CD4-positive, alpha-beta T cell (primary cell): ENCODE measurements around the gene CYTL1. TPM values are rescaled to one million over a fixed set of nuclear protein-coding genes. Genes with fewer than 3 reads are reported as not detected.

ENCODE experiments used
- ATAC-seq: fragments of 200-7000 bp; cut with Tn5 transposase; one replicate; pipeline ENCODE4 v1.10.0; 2022; ENCODE audit warnings: mild to moderate bottlenecking; ENCODE audit not compliant: poor library complexity
- CTCF ChIA-PET: fragments of 350-600 bp; sonication (Branson Sonifier 250); formaldehyde crosslinking; loops from one replicate; lab custom pipeline; 2021; ENCODE audit warnings: antibody characterized with exemption, inconsistent platforms; lab: Charles Lee
- POLR2A ChIA-PET: fragments of 350-600 bp; sonication (Branson Sonifier 250); formaldehyde crosslinking; loops from one replicate; lab custom pipeline; 2021; ENCODE audit warnings: antibody characterized with exemption, inconsistent platforms; lab: Charles Lee
- DNase-seq, 14 experiments: peaks; one replicate each; pipeline ENCODE4 v3.0.0-alpha.2; 2013 to 2020; ENCODE audit warnings: mixed read lengths in 2 of 14
- H3K27ac ChIP-seq, 2 donors: one replicate each; pipeline versions ENCODE4 v1.5.1 to v1.7.0; 2013; ENCODE audit warnings: low read length in 2 of 2, low read depth in 1 of 2, mild to moderate bottlenecking in 1 of 2
- H3K27me3 ChIP-seq, 2 experiments: 1 replicate in 1 of 2; 2 replicates in 1 of 2; pipeline versions ENCODE4 v1.6.1 to v1.7.0; 2013; ENCODE audit warnings: low read length in 2 of 2, control low read depth in 1 of 2, mild to moderate bottlenecking in 1 of 2, moderate library complexity in 1 of 2; ENCODE audit not compliant: insufficient read depth in 2 of 2, control insufficient read depth in 1 of 2
- H3K36me3 ChIP-seq: one replicate; pipeline ENCODE4 v1.6.1; 2013; ENCODE audit warnings: low read length, control low read depth; ENCODE audit not compliant: insufficient read depth
- H3K4me1 ChIP-seq: one replicate; pipeline ENCODE4 v1.6.1; 2013; ENCODE audit warnings: low read length, control low read depth; ENCODE audit not compliant: insufficient read depth
- H3K4me3 ChIP-seq: one replicate; pipeline ENCODE4 v1.5.1; 2013; ENCODE audit warnings: mild to moderate bottlenecking, low read length, moderate library complexity
- H3K9me3 ChIP-seq, 2 experiments: 1 replicate in 1 of 2; 2 replicates in 1 of 2; pipeline versions ENCODE4 v1.6.1 to v1.7.0; 2013; ENCODE audit warnings: low read length in 2 of 2, mild to moderate bottlenecking in 2 of 2, control low read depth in 1 of 2, moderate library complexity in 1 of 2; ENCODE audit not compliant: control insufficient read depth in 1 of 2, insufficient read depth in 1 of 2
- H3K27ac Mint-ChIP-seq: one replicate; pipeline ENCODE4 v1.8.0; 2020; ENCODE audit warnings: mixed read lengths
- H3K27me3 Mint-ChIP-seq: one replicate; pipeline ENCODE4 v1.8.0; 2021; ENCODE audit warnings: mixed read lengths
- H3K36me3 Mint-ChIP-seq: one replicate; pipeline ENCODE4 v1.8.0; 2021; ENCODE audit warnings: low read depth, mixed read lengths
- H3K4me1 Mint-ChIP-seq: one replicate; pipeline ENCODE4 v1.8.0; 2021; ENCODE audit warnings: low read depth, mixed read lengths
- H3K4me3 Mint-ChIP-seq: one replicate; pipeline ENCODE4 v1.8.0; 2020; ENCODE audit warnings: mild to moderate bottlenecking, mixed read lengths
- H3K9me3 Mint-ChIP-seq: one replicate; pipeline ENCODE4 v1.8.0; 2020; ENCODE audit warnings: mixed read lengths
- CTCF ChIP-seq: fragments of 200-600 bp; IDR thresholded peaks from one replicate; pipeline ENCODE4 v1.8.0; 2022; ENCODE audit warnings: antibody characterized with exemption, mild to moderate bottlenecking
- intact Hi-C, 2 experiments: fragments of 100-400 bp; cut with DNase I in 1 of 2; cut with micrococcal nuclease in 1 of 2; formaldehyde crosslinking; loops; one replicate each; pipeline versions ENCODE4 v1.15.1 to v1.9.0; 2023 to 2025; cut with DNase I, micrococcal nuclease
- total RNA-seq, 174 experiments: library from RNA in 2 of 174; stranded (reverse) in 2 of 174; gene quantifications; one replicate each; pipeline ENCODE4 v1.2.3 and lab custom pipeline; 2021 to 2026

CYTL1 gene
- total RNA-seq, 2 experiments from 2014 or later = not detected

DNA sequence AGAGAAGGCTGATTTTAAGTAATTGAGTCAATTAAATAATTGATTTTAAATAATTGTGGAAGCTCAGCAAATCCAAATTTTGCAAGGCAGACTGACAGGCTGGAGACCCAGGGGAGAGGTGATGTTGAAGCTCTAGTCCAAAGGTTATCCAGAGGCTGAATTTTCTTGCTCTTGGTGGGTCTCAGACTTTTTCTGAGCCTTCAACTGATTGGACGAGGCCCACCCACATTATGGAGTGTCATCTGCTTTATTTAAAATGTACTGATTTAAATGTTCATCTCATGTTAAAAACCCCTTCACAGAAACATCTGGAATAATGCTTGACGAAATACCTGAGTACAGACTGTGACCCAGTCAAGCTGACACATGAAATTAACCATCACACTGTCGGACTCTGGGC, 11.7 kb upstream of the CYTL1 start:
- no peak overlapping the region for H3K27ac Mint-ChIP-seq
- no peaks in the 10 kb centered on the region for H3K27me3 ChIP-seq
- TF ChIP-seq CTCF = no peak
- DNase-seq (no peak), ATAC-seq (no peak)
- H3K4me3 ChIP-seq = no peak overlapping the region
- no peaks in the 10 kb centered on the region for H3K4me1 ChIP-seq
- ChIA-PET CTCF (no interaction called here), POLR2A (no interaction called here)
- peaks cover 2% of the 10 kb centered on the region for H3K27me3 Mint-ChIP-seq
- no peaks in the 10 kb centered on the region for H3K9me3 ChIP-seq
- no peaks in the 10 kb centered on the region for H3K36me3 Mint-ChIP-seq
- no peaks in the 10 kb centered on the region for H3K36me3 ChIP-seq
- intact Hi-C loops = no loop called here
- no peak overlapping the region for H3K27ac ChIP-seq
- H3K9me3 Mint-ChIP-seq = no peaks in the 10 kb centered on the region
- H3K4me1 Mint-ChIP-seq = peaks cover 11% of the 10 kb centered on the region
- H3K4me3 Mint-ChIP-seq = no peak overlapping the region

DNA sequence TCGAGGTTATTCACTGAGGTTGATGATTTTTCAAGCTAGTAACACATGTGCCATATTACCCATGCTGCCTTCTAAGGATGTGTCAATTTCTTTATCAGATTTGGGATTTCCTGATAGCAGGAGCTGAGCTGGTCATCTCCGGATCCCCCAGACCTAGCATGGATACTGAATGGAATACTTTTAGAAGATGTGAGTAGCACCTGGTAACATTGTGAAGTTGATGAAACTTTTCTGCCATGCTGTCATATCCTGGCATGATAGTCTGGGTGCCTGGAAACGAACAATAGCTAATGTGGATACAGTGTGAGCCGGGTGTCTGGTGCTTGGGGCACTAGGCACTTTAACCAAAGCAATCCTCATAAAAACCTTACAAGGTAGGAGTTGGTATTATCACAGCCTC, 11.0 kb upstream of the CYTL1 start:
- no peaks in the 10 kb centered on the region for H3K36me3 Mint-ChIP-seq
- Histone ChIP-seq H3K27ac (no peak overlapping the region), H3K4me1 (no peaks in the 10 kb centered on the region), H3K36me3 (no peaks in the 10 kb centered on the region), H3K27me3 (no peaks in the 10 kb centered on the region), H3K9me3 (no peaks in the 10 kb centered on the region), H3K4me3 (no peak overlapping the region)
- intact Hi-C loops = no loop called here
- H3K4me1 Mint-ChIP-seq = peaks cover 11% of the 10 kb centered on the region
- peaks cover 9% of the 10 kb centered on the region for H3K27me3 Mint-ChIP-seq
- no peak overlapping the region for H3K4me3 Mint-ChIP-seq
- no peak for TF ChIP-seq CTCF
- ATAC-seq (no peak), DNase-seq (no peak)
- H3K27ac Mint-ChIP-seq = no peak overlapping the region
- H3K9me3 Mint-ChIP-seq = no peaks in the 10 kb centered on the region
- ChIA-PET CTCF (no interaction called here), POLR2A (no interaction called here)

DNA sequence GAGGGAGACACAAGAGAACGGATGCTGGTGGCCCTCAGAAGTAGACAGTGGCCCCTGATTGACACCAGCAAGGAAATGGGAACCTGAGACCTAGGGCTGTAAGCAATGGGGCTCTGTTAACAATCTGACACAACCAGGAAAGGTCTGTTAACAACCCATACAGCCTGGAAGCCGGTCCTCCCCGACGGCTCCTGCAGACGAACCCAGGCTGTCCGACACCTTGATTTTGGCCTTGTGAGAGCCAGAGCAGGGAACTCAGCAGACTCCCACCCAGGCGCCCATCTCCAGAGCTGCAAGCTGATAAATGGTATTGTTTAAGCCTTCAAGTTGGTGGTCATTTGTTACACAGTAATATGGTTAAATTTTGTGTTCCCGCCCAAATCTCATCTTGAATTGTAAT, 10.2 kb upstream of the CYTL1 start:
- H3K36me3 Mint-ChIP-seq = no peaks in the 10 kb centered on the region
- H3K9me3 Mint-ChIP-seq = no peaks in the 10 kb centered on the region
- no peaks in the 10 kb centered on the region for H3K36me3 ChIP-seq
- H3K4me3 ChIP-seq = no peak overlapping the region
- H3K27ac ChIP-seq = no peak overlapping the region
- no peak for TF ChIP-seq CTCF
- no peak overlapping the region for H3K27ac Mint-ChIP-seq
- H3K9me3 ChIP-seq = peaks cover 0 to 6% of the 10 kb centered on the region in 2 experiments
- CTCF ChIA-PET = no interaction called here
- no peaks in the 10 kb centered on the region for H3K27me3 ChIP-seq
- peaks cover 11% of the 10 kb centered on the region for H3K4me1 Mint-ChIP-seq
- H3K27me3 Mint-ChIP-seq = peaks cover 9% of the 10 kb centered on the region
- intact Hi-C loops = no loop called here
- no peak for ATAC-seq
- H3K4me1 ChIP-seq = no peaks in the 10 kb centered on the region
- no peak overlapping the region for H3K4me3 Mint-ChIP-seq
- POLR2A ChIA-PET = no interaction called here
- DNase-seq = no peak
